ENCODE measurements around the gene USH1C.

USH1C gene

DNA sequence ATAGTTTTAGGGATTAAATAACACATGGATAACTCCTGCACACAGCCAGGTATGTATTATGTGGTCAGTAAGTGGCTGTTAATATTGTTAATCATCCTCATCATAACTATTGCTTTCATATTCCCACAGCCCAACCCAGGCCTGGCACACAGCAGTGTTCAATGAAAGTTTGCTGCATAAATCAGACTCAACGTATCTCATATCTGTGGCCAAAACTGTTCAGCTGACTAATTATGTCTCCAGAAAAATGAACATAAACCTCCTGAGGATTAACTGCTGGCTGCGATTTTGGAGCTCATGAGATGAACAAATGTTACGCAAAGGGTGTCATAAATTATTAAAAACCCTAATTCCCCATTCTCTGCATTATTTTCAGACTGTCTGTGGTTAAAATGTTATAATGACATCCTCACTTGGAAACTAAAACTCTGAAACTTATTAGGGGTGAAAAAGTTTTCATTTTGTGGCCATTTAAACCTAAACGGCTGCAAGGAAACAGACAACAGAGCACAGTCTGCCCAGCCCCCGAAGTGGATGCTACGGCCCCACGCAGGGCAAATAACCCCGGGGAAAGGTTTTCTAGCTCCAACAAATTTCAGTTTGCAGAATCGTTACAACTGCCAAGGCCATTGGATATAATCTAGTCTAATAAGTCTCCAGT is 84.8 kb downstream of the USH1C start:
- DNase-seq, result no peak

DNA sequence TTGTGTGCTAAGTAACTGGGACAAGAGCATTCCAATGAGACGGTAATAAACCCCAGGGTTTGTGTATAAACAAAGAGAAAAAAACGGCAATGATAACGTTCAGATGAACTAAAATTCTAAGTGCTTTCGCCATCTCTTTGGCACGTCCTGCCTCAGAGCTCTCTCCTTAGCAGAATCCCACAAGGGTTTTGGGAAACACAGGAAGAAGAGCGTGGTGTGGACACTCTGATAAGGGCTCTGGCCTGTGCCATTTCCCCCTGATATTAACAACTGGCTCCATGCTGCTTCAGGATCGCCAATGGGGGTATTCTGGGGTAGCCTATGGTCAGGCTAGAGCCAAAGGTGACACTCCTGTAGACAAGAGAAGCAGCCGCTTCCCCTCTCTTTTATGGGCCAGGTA is 85.9 kb downstream of the USH1C start:
- DNase-seq, result no peak

DNA sequence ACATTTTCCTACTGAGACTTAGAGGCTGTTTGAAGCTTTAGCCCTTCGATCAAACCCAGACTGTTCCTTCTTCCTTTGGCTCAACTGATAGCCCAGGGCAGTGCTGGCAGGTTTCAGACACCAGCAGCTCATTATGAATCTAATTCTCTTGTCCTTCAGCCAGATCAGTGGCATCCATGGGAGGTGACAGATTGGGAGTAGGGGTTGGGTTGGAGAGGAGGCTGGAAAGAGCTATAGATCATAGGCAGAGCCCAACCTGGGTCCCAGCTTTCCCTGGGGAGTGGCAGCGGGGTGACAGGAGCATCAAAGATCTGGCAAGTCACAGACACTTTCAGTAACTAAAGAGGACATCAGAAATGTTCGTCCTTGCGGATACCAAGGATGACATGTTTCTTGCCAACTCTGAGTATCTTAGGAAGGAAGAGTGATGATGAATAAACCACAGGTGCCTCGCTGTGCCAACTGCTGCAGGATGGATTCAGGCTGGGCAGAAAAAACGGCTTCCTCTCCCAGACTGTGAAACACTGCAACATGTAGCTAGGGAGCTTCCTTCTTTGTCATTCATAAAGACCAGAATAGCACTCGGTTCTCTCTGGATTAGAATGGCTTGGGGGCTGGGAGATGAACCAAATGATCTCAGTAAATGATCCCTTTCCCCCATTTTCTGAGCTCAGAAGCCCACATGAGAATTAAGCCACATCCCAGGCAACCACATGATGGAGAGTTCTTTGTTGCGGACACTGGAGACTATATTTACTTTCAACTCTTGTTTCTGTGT is 86.6 kb downstream of the USH1C start:
- DNase-seq, result no peak

DNA sequence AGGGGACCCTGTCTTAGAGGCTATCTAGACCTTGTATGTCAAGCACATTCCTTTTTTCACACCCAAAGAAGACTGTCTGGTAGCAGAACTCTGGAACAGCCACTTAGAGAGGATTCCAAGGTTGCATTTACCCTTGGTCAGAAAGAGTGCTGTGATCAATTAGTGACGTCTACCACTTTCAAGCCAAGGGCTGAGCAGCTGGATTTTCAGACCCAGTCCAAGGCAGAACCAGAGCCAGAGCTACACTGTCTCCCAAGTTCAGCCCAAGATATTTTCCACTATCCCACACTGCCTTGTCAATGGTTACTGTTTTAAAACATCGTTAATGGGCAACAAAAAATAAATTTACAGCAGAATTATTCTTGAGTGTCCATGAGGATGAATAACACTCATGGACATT is 91.5 kb downstream of the USH1C start:
- no peak for DNase-seq

DNA sequence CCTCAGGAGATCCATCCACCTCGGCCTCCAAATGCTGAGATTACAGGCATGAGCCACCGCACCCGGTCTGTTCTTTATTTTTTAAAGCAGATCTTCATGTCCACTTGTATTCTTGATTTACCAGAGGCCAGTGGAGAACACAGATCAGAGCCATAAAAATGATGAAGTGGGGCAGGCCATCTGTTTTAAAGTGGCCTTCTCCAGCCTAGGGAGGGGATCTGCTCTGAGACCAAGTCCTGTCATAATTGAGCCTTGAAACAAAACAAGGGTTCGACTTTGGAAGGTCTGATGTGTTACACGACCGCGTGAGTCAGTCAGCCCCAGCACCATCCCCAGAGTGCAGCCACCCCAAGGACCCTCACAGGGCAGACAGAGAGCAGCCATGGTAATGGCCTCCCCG is 95.1 kb downstream of the USH1C start:
- no peak for DNase-seq

DNA sequence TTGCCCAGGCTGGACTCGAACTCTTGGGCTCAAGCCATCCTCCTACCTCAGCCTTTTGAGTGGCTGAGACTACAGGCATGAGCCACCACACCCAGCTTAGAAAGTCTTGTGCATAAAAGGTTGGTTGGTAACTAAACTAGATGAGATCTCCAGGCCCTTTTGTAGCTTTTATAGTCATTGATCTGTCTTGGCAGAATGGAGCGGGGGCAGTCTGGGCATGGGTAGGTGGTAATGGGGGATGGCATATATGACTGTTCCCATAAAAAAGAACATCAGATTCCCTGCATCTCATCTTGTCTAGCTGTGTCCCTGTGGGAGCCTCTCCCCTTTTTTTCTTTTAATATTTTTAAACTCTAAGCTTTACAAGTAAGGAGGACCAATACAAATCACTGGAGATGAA is 97.7 kb downstream of the USH1C start:
- no peak for DNase-seq

DNA sequence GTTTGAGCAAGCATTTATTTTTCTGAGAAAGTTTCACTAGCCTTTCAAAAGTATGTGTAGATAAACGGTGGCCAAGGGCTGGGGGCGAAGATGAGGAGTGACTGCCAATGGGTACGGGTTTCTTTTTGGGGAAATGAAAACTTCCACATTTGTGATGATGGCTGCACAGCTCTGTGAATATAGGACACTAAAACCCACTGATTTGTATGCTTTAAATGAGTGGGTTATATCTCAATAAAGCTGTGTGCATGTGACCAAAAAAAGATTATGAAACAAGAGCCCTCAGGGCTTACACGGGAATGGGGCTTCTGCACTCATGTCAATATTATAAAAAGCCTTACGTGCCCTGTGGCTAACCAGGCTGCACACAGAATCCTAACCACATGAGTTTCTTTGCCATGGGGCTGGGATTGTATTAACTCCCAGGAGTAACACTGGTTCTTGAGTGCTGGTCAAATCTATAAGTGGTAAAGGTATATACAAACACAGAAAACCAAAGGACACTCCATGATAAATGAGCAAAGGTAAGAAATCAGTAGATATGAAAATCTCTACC is 98.9 kb downstream of the USH1C start:
- DNase-seq, result no peak

DNA sequence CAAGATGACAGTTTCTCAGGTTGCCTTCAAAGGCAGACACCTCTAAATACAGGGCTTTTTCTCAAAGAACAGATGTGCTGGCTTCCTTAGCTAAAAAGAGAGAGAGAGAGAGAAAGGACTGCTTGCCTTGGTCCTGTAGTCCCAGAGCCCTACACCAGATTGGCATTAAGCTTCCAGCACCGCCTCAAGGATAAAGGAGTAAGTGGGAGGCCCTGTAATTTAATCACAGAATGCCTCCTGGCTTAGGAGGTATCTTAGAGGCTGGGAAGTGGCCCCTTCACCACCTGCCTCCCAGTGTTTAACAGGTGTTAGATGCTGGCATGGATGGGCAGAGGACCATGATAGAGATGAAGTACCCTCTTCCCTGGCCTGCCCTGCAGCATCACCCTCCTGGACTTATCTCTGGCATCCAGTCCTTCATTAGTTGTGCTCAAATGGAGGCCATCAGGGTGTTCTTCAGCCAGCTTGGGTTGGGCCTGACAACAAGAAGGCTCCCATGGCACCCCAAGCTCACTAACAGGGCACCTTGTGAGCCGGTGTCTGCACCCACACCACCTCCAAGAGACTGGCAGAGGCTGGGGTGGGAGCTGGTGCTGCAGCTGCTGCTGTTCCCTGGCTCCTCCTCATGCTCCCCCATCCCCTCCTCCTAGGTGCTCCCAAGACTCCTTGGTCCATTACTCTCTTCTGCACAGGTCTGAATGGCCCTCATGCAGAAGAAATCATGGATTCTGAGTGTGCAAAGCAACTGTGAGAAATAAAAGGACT is 100.1 kb downstream of the USH1C start:
- DNase-seq, result no peak

Data from stimulated activated CD4-positive, alpha-beta T cell treated with anti-CD3 and anti-CD28 coated beads, Interleukin-12 subunit alpha, Interleukin-12 subunit beta, amount 100 ng/mL, for 4 hours (primary cell).